Activated T-helper 1 cell treated with anti-CD3 and anti-CD28 coated beads, Interleukin-2, amount 50 U/mL, for 16 hours (primary cell): Measurements from ENCODE around the gene APOBEC3G.
"Not testable (repeated sequence)": the region's sequence is repeated elsewhere in the genome, so short reads cannot be mapped to it uniquely, and the experiment has no call there.

Experiments
- DNase-seq, 2 donors: peaks; one replicate each; pipeline ENCODE4 v3.0.0-alpha.2; 2020; ENCODE audit warnings: low read depth in 1 of 2, low spot score in 1 of 2

The APOBEC3G gene

GRCh38 chr22:39066442-39067276 is 10.4 kb upstream of the APOBEC3G start:
- not testable (repeated sequence) for DNase-seq

DNA sequence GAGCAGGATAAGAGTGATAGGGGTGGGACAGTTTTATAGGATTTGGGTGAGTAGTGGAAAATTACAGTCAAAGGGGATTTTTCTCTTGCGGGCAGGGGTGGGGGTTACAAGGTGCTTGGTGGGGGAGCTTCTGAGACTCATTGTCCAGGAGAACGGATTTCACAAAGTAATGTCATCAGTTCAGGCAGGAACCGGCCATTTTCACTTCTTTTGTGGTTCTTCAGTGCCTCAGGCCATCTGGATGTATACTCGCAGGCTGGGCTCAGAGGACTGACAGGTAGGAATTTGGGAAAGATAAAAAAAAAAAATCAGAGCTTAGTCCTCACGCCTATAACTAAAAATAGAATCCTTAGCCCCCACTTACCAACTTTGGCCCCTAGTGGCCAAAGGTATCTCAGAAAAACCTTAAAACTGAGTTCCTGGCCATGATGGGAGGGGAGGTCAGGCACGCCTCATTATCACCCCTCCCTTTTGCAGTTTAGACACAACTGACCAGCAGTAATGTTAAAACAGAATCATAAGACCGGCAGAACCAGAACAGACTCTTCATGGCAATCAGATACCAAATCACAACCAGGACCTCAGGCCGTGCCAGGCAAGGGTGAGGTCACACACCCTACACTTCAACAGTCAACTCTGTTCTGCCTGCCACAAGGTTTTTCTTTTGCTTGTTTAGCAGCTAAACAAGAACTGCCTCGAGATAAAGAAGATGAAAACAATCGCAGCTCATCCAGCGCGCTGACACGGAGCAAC is 8.9 kb upstream of the APOBEC3G start:
- DNase-seq = no peak

DNA sequence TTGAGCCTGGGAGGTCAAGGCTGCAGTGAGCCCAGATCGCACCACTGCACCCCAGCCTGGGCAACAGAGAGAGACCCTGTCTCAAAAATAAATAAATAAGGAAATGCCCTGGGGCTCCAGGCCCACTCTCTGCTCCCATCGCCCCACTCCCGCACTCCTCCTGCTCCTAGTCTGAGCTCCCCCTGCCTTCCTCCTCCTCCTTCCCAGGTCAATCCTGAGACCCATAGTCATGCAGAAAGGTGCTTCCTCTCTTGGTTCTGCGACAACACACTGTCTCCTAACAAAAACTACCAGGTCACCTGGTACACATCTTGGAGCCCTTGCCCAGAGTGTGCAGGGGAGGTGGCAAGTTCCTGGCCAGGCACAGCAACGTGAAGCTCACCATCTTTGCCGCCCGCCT is 6.9 kb upstream of the APOBEC3G start:
- DNase-seq = no peak

DNA sequence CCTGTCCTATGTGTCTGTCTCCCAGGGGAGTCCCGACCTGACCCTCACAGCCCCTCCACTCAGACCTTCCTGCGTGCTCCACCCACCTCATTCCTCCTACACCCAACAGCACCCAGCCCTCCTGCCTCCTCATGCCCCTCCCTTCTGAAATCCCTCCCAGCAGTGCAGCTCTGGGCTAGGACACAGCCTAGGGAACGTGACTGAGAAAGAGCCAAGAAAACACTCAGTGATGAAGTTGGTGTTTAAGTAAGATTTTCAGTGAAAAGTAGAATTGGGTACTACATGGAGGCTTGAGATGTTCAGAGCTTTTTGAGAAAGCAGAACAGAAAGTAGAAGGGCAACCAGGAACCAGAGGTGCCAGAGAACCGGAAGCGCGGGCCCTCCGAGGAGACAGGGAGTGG is 4.5 kb upstream of the APOBEC3G start:
- not testable (repeated sequence) for DNase-seq

DNA sequence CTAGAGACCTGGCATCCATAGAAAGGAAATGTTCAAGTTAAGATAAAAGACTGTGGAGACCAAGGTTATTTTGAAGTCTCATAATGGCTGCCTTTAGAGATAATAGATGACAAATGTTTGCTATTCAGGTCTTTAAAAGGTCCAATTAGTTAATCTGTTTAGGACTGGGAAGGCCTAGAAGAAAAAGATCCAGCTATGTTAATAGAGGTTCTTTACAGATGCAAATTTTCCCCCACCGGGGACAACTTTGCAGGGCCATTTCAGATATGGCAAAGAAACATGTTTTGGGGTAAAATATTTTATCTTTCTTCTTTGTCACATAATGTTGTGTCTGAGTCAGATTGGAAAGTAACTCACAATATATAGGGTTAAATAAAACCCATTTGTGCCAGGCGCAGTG is 3.1 kb upstream of the APOBEC3G start:
- DNase-seq = no peak

- not testable (repeated sequence) for DNase-seq
Measured at GRCh38 chr22:39076155-39077025, 685 bp upstream of the APOBEC3G start.

DNA sequence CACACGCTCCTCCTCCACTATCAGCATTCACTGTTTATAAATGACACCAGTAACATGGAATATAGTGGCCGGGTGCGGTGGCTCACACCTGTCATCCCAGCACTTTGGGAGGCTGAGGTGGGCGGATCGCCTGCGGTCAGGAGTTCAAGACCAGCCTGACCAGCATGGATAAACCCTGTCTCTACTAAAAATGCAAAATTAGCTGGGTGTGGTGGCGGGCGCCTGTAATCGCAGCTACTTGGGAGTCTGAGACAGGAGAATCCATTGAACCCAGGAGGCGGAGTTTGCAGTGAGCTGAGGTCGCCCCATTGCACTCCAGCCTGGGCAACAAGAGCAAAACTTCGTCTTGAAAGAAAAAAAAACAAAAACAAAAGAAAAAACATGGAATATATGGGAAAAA is 837 bp downstream of the APOBEC3G start:
- DNase-seq = not testable (repeated sequence)

DNA sequence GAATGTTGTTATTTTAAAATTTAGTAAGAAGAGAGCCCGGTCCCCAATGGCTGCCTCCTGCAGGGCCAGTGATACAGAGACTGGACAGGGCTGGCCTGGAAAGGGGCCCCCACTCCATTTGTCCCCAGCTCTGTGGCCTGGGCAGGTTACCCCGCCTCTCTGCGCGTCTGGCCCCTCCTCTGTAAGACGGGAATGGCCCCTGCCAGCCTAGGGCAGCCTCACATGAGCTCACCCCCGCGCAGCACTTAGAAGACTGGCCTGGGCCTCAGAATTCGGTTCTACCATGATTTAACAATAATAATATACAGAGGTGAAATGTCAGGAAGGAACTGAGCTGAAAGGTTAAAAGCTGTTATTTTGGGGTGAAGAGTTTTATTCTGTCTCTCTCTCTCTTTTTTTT is 1.3 kb downstream of the APOBEC3G start:
- DNase-seq = no peak

GRCh38 chr22:39079054-39079637 is 2.1 kb downstream of the APOBEC3G start:
- DNase-seq = not testable (repeated sequence)

DNA sequence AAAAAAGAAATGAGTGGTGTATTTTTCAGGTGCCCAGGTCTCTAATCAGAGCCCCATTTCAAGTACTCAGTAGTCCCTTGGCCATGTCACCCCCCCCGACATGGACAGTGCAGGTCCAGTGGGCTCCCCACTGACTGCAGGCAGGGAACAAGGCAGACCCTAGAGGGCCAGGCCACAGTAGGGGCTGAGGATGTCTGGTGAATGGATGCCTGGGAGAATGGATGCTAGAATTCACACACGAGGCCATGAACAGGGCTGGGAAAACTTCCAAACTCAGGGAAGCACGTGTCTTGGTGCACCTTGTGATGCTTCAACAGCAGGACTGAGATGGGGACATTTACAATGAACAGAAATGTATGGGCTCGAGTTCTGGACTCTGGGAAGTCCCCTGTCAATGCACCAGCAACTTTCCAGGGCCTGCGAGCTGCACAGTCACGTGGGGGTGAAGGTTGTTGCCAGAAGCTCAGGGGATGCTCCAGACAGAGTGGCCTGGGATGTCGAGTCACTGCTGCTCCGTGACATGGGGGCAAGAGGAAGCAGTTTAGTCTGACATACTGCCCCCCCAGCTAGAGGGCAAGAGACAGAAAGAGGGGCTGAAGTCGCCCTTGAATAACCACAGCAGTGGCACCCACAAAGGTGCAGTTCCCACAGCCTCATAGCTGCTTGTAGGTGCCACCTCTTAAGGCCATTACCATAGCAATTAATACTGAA is 3.1 kb downstream of the APOBEC3G start:
- DNase-seq = no peak

DNA sequence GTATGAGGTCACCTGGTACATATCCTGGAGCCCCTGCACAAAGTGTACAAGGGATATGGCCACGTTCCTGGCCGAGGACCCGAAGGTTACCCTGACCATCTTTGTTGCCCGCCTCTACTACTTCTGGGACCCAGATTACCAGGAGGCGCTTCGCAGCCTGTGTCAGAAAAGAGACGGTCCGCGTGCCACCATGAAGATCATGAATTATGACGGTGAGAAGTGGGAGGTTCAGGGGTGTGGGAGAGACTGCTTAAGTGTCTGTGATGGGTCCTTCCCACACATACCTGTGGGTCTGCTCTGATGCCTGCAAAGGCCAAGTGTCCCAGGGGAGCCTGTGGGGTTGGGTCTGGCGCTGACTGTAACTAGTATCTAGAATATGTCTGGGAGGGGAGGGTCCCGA is 3.9 kb downstream of the APOBEC3G start:
- no peak for DNase-seq

DNA sequence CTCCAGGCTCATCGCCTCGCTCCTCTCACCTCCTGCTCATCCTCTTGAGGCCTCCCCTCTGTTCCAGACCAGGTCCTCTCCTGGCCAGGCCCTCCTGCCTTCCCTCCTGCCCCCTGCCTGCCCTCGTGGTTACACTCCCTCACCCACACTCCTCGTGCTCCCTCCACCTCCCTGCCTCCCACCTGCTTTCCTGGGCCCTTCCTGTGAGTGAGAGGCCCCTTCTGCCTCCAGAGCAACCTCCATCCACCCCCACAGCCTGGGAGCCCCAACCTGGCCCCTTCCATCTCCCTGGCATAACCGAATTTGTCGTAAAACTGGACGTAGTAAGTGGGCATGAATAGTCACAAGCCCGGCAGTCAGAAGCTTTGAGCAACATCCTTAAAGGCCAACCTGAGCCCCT is 4.5 kb downstream of the APOBEC3G start:
- DNase-seq = no peak

GRCh38 chr22:39083212-39084165 is 6.4 kb downstream of the APOBEC3G start:
- no peak for DNase-seq

DNA sequence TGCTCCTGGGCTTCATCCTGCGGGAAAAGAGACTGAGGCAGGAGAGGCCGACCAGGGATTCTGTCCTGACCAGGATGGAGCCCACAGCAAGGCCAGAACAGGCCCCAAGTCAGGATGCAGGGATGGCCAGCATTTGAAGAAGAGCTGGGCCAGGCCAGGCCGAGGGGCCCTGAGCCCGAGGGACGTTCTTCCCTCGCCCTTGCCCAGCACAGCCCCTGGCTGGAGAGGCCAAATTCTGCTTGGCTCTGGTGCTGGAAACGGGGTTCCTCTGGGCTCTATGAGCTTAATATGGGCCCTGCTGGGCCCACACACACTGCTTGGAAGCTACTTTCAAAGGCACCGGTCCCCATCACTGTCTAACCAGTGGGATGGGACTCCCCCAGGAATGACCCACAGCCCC is 7.6 kb downstream of the APOBEC3G start:
- DNase-seq = no peak

GRCh38 chr22:39087098-39087497 is 10.0 kb downstream of the APOBEC3G start:
- DNase-seq = no peak

DNA sequence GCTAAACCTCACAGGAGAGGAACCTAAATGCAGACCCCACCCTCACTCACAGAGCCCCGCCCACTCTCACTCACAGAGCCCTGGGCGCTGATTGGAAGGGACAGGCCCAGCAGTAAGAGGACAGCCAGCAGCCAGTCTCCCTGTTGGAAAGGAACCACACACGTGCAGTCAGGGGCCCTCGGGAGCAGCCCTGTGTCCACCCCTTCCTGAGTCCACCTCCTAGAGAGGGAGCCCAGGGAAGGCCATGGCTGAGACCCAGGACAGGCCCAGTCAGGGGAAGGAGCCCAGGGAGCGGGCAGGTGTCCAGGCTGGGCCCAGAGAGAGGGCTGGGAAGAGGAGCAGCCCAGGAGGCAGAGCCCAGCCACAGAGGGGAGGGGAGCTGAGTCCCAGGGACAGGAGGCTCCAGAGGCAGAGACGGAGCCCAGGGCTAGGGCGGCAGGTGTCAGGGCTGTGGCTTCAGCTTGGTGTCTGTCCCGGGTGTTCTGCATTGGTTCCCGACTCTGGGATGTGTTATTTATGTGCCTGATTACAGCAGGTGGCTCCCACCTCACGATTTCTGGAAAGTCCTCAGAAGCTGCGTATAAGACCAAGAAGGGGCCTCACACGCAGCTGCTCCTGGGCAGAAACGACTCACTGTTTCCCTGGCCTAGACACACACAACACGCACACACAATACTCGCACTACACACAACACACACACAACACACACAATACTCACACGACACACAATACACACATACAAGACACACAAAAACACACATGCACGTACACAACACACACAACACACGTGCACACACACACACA is 11.0 kb downstream of the APOBEC3G start:
- no peak for DNase-seq

DNA sequence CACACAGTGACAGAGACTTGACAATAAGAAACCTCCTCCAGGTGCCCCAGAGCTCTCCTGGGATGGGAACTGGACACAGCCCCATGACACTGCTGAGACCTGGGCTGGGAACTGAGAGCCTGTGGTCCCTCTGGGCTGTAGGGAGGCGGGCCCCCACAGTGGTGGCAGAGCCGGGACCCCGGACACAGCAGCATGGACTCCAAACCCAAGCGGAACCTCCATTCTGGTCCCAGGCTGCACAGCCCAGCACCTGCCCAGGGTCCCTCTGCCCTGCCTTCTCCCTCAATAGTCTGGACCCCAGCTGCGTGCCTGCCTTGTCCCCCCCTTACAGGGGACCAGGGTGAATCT is 11.6 kb downstream of the APOBEC3G start:
- no peak for DNase-seq

- DNase-seq = no peak
Measured at GRCh38 chr22:39089928-39090327, 12.9 kb downstream of the APOBEC3G start.
